Loucy (cell line): ENCODE results near the gene KIF3C.
"Not testable (repeated sequence)": the region's sequence is repeated elsewhere in the genome, so short reads cannot be mapped to it uniquely, and the experiment has no call there.

Experiments
- H2AFZ ChIP-seq: fragments of 200-600 bp; sonication (generic); 2 replicates; pipeline ENCODE4 v1.6.0; 2016; ENCODE audit warnings: antibody characterized with exemption, mild to moderate bottlenecking, low read length, moderate library complexity
- H3F3A ChIP-seq: fragments of 200-600 bp; 2 replicates; pipeline ENCODE4 v1.6.0; 2016; ENCODE audit warnings: antibody characterized with exemption, low read depth, mild to moderate bottlenecking
- H3K27me3 ChIP-seq: fragments of 200-600 bp; sonication (generic); 2 replicates; pipeline ENCODE4 v1.6.1; 2014; ENCODE audit warnings: low read length, mild to moderate bottlenecking; ENCODE audit not compliant: insufficient read depth, poor library complexity, severe bottlenecking
- H3K36me3 ChIP-seq: fragments of 200-600 bp; sonication (generic); 2 replicates; pipeline ENCODE4 v1.6.1; 2016; ENCODE audit warnings: low read length; ENCODE audit not compliant: insufficient read depth
- H3K4me1 ChIP-seq: fragments of 200-600 bp; sonication (generic); 2 replicates; pipeline ENCODE4 v1.5.1; 2014; ENCODE audit warnings: low read length, mild to moderate bottlenecking; ENCODE audit not compliant: insufficient read depth, poor library complexity, severe bottlenecking
- H3K4me2 ChIP-seq: fragments of 200-600 bp; sonication (generic); 2 replicates; pipeline ENCODE4 v1.6.0; 2014; ENCODE audit warnings: antibody characterized with exemption, low read length, low read depth, mild to moderate bottlenecking; ENCODE audit not compliant: poor library complexity, severe bottlenecking
- H3K4me3 ChIP-seq: fragments of 200-600 bp; sonication (generic); 2 replicates; pipeline ENCODE4 v1.5.1; 2014; ENCODE audit warnings: low read length, mild to moderate bottlenecking, mixed read lengths; ENCODE audit not compliant: poor library complexity, severe bottlenecking
- H3K79me2 ChIP-seq: fragments of 200-600 bp; sonication (generic); 2 replicates; pipeline ENCODE4 v1.6.1; 2014; ENCODE audit warnings: low read length; ENCODE audit not compliant: insufficient read depth
- H3K9ac ChIP-seq: fragments of 200-600 bp; sonication (generic); 2 replicates; pipeline ENCODE4 v1.6.0; 2014; ENCODE audit warnings: mild to moderate bottlenecking, low read depth, low read length, moderate library complexity; ENCODE audit not compliant: poor library complexity, severe bottlenecking
- H3K9me2 ChIP-seq: fragments of 200-600 bp; sonication (generic); replicated peaks from 2 replicates; pipeline ENCODE4 v1.6.1; 2016; ENCODE audit warnings: low read depth, low read length, mixed read lengths
- H3K9me3 ChIP-seq: fragments of 200-600 bp; sonication (generic); 2 replicates; pipeline ENCODE4 v1.6.1; 2014; ENCODE audit warnings: mild to moderate bottlenecking, antibody characterized with exemption, low read length, low read depth; ENCODE audit not compliant: insufficient read depth
- H4K20me1 ChIP-seq: fragments of 200-600 bp; sonication (generic); 2 replicates; pipeline ENCODE4 v1.6.0; 2014; ENCODE audit warnings: antibody characterized with exemption, low read length, mild to moderate bottlenecking; ENCODE audit not compliant: insufficient read depth, poor library complexity, severe bottlenecking
- CTCF ChIP-seq: fragments of 200-600 bp; sonication (generic); conservative IDR thresholded peaks from 2 replicates; pipeline ENCODE4 v1.5.1; 2014; ENCODE audit warnings: mild to moderate bottlenecking, antibody characterized with exemption, low read length
- EZH2phosphoT487 ChIP-seq: fragments of 200-600 bp; IDR thresholded peaks from 2 replicates; pipeline ENCODE4 v1.6.1; 2018; ENCODE audit warnings: antibody characterized with exemption, mild to moderate bottlenecking, moderate library complexity, borderline replicate concordance

The KIF3C gene

GRCh38 chr2:25912851-25913695 lies 69.2 kb downstream of the KIF3C start:
- no peaks in the 10 kb centered on the region for H3K36me3 ChIP-seq
- no peak for TF ChIP-seq CTCF
- no peak for TF ChIP-seq EZH2phosphoT487
- no peak overlapping the region for H3K4me2 ChIP-seq
- no peaks in the 10 kb centered on the region for H3K9me3 ChIP-seq
- H3K4me1 ChIP-seq = peaks cover 18% of the 10 kb centered on the region
- H4K20me1 ChIP-seq = no peaks in the 10 kb centered on the region
- H3K4me3 ChIP-seq = no peak overlapping the region
- no peaks in the 10 kb centered on the region for H3K79me2 ChIP-seq
- H3K27me3 ChIP-seq = no peaks in the 10 kb centered on the region
- H3F3A ChIP-seq = peaks cover 3% of the 10 kb centered on the region; the same call in 1 of the 2 replicates
- no peak overlapping the region for H3K9ac ChIP-seq
- H2AFZ ChIP-seq = peak overlapping the region; percentile 80
- H3K9me2 ChIP-seq = no peaks in the 10 kb centered on the region

GRCh38 chr2:25909574-25909973 lies 72.7 kb downstream of the KIF3C start:
- H3K27me3 ChIP-seq, H3K36me3 ChIP-seq, H3K79me2 ChIP-seq, H3K9me3 ChIP-seq, H2AFZ ChIP-seq, H4K20me1 ChIP-seq, H3K4me3 ChIP-seq, H3F3A ChIP-seq, H3K9me2 ChIP-seq, H3K4me2 ChIP-seq, H3K9ac ChIP-seq: not testable (repeated sequence)
- peaks cover 11% of the 10 kb centered on the region for H3K4me1 ChIP-seq

- Histone ChIP-seq H2AFZ (no peak overlapping the region), H3K27me3 (no peaks in the 10 kb centered on the region), H3K36me3 (no peaks in the 10 kb centered on the region), H3K9me2 (no peaks in the 10 kb centered on the region), H3K9me3 (no peaks in the 10 kb centered on the region), H3K4me2 (no peak overlapping the region), H3F3A (no peaks in the 10 kb centered on the region), H4K20me1 (no peaks in the 10 kb centered on the region), H3K79me2 (no peaks in the 10 kb centered on the region), H3K4me3 (no peak overlapping the region), H3K4me1 (peaks cover 5% of the 10 kb centered on the region), H3K9ac (no peak overlapping the region)
- TF ChIP-seq CTCF (no peak), EZH2phosphoT487 (no peak)
Observed at GRCh38 chr2:25905126-25905525, 77.2 kb downstream of the KIF3C start.

DNA sequence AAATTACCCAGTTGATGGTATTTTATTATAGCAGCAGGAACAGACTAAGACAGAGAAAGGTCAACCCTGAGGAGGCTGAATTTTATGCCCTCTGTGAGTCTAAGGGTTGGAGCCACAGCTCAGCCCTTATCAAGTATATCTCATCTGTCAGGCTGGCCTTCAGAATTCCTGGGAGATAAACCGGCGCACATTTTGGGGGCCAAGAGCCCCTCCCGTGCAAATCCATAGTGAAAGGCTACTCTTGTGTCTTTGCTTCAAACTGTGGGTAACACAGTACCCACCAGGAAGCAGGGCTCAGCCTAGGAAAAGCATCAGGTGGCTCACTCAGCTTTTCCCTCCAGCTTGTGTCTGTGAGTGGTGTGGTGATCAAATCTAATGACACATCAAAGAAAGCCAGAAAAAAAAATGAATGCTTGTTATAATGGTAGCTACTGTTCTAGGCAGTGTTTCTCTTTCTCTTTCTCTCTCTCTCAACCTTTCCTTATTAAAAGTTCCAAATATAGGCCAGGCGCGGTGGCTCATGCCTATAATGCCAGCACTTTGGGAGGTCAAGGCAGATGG lies 79.0 kb downstream of the KIF3C start:
- Histone ChIP-seq H4K20me1 (no peaks in the 10 kb centered on the region), H3K79me2 (no peaks in the 10 kb centered on the region), H3K4me2 (no peak overlapping the region), H3K9ac (no peak overlapping the region), H3K4me1 (peaks cover 5% of the 10 kb centered on the region), H3K9me3 (no peaks in the 10 kb centered on the region), H2AFZ (peak overlapping the region; percentile 81), H3K9me2 (no peaks in the 10 kb centered on the region), H3F3A (no peaks in the 10 kb centered on the region), H3K27me3 (no peaks in the 10 kb centered on the region), H3K4me3 (no peak overlapping the region), H3K36me3 (no peaks in the 10 kb centered on the region)
- TF ChIP-seq CTCF (no peak), EZH2phosphoT487 (no peak)
